ENCODE measurements around the gene PKHD1. TPM values are rescaled to one million over a fixed set of nuclear protein-coding genes. Genes with fewer than 3 reads are reported as not detected.

PKHD1 gene
- total and polyA plus RNA-seq, 2 donors (not counting 1 experiment from before 2014, with no cell fraction given): not detected

DNA sequence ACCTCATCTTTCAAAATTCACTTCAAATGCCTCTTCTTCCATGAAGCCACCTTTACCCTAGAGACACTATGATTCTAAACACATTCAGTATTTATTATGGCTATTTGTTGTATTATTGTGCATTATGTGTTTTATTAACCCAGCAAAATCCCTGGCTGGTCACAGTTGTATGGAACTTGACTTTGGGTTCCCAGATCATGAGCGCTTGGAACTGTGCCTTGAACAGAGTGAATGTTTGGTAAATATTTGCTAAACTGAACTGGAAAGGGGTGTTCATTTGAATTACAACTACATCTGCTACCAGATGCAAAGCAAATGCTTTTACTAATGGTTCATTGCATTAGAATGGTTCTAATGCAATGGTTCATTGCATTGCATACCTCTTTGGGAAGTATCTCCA is 259.8 kb downstream of the PKHD1 start:
- ATAC-seq (ENCODE audit: low read depth): no peak

GRCh38 chr6:51824940-51825339 is 262.5 kb downstream of the PKHD1 start:
- CTCF ChIA-PET: no interaction called here

More for the DNA sequence above, 259.8 kb downstream of the PKHD1 start:
- no peak for DNase-seq
- Mint-ChIP-seq H3K27ac (no peak overlapping the region), H3K4me3 (no peak overlapping the region), H3K4me1 (no peaks in the 10 kb centered on the region), H3K9me3 (ENCODE audit: insufficient read depth) (no peaks in the 10 kb centered on the region), H3K27me3 (no peaks in the 10 kb centered on the region)
- Histone ChIP-seq H2AFZ (ENCODE audit: insufficient read depth, low read depth, low read length, poor library complexity, severe bottlenecking) (no peak overlapping the region), H3K27ac (ENCODE audit: low read length in 2 of 2) (no peak overlapping the region), H3K4me1 (ENCODE audit: control insufficient read depth in 2 of 2, insufficient read depth in 2 of 2, low read length in 2 of 2) (no peaks in the 10 kb centered on the region), H3K27me3 (replicated peaks in 1 of 4; ENCODE audit: control extremely low read depth in 1 of 4, control insufficient read depth in 3 of 4, insufficient read depth in 4 of 4, low read length in 3 of 4) (no peaks in the 10 kb centered on the region), H3K9me3 (ENCODE audit: control extremely low read depth in 1 of 3, control insufficient read depth in 2 of 3, insufficient read depth in 1 of 3, low read length in 2 of 3) (no peaks in the 10 kb centered on the region), H3K9ac (ENCODE audit: low read length) (no peak overlapping the region), H3K4me2 (replicated peaks; ENCODE audit: low read depth, low read length, poor library complexity, severe bottlenecking) (no peak overlapping the region), H3K36me3 (replicated peaks in 1 of 2; ENCODE audit: control extremely low read depth in 1 of 2, control insufficient read depth in 1 of 2, extremely low read depth in 1 of 2, insufficient read depth in 2 of 2, low read length in 1 of 2) (no peaks in the 10 kb centered on the region), H4K20me1 (ENCODE audit: control insufficient read depth, insufficient read depth, low read length, poor library complexity, severe bottlenecking) (no peaks in the 10 kb centered on the region), H3K79me2 (ENCODE audit: control insufficient read depth, insufficient read depth, low read length) (no peaks in the 10 kb centered on the region), H3K4me3 (ENCODE audit: control extremely low read depth in 1 of 5, extremely low read depth in 1 of 5, insufficient read depth in 1 of 5, low read depth in 2 of 5, low read length in 4 of 5) (no peak overlapping the region)
- TF ChIP-seq EZH2 (IDR thresholded peaks at IDR 0.05; ENCODE audit: borderline replicate concordance, insufficient read depth, low read depth, low read length, poor library complexity, severe bottlenecking): no peak
- no peak for TF ChIP-seq CTCF (IDR thresholded peaks at IDR 0.05)
- CTCF ChIA-PET: no interaction called here
- POLR2A ChIA-PET: no interaction called here
- intact Hi-C loops (cut with micrococcal nuclease): no loop called here
- 100% methylated on average over 1 of the region's 1 CpG for whole genome bisulfite sequencing (ENCODE audit: insufficient coverage)

More at GRCh38 chr6:51824940-51825339, 262.5 kb downstream of the PKHD1 start:
- H3K4me3 Mint-ChIP-seq: no peak overlapping the region
- H3K4me1 ChIP-seq (ENCODE audit: control insufficient read depth in 2 of 2, insufficient read depth in 2 of 2, low read length in 2 of 2): no peaks in the 10 kb centered on the region
- intact Hi-C loops (cut with micrococcal nuclease): no loop called here
- no peak overlapping the region for H3K4me2 ChIP-seq (replicated peaks; ENCODE audit: low read depth, low read length, poor library complexity, severe bottlenecking)
- no peaks in the 10 kb centered on the region for H4K20me1 ChIP-seq (ENCODE audit: control insufficient read depth, insufficient read depth, low read length, poor library complexity, severe bottlenecking)
- POLR2A ChIA-PET: no interaction called here
- DNase-seq: no peak
- H3K9me3 ChIP-seq (ENCODE audit: control extremely low read depth in 1 of 3, control insufficient read depth in 2 of 3, insufficient read depth in 1 of 3, low read length in 2 of 3): no peaks in the 10 kb centered on the region
- ATAC-seq (ENCODE audit: low read depth): no peak
- no peaks in the 10 kb centered on the region for H3K36me3 ChIP-seq (replicated peaks in 1 of 2; ENCODE audit: control extremely low read depth in 1 of 2, control insufficient read depth in 1 of 2, extremely low read depth in 1 of 2, insufficient read depth in 2 of 2, low read length in 1 of 2)
- TF ChIP-seq EZH2 (IDR thresholded peaks at IDR 0.05; ENCODE audit: borderline replicate concordance, insufficient read depth, low read depth, low read length, poor library complexity, severe bottlenecking) (no peak), CTCF (IDR thresholded peaks at IDR 0.05) (no peak)
- no peaks in the 10 kb centered on the region for H3K27me3 Mint-ChIP-seq
- H3K79me2 ChIP-seq (ENCODE audit: control insufficient read depth, insufficient read depth, low read length): no peaks in the 10 kb centered on the region
- no peak overlapping the region for H3K27ac ChIP-seq (ENCODE audit: low read length in 2 of 2)
- H3K27me3 ChIP-seq (replicated peaks in 1 of 4; ENCODE audit: control extremely low read depth in 1 of 4, control insufficient read depth in 3 of 4, insufficient read depth in 4 of 4, low read length in 3 of 4): no peaks in the 10 kb centered on the region
- H3K27ac Mint-ChIP-seq: no peak overlapping the region
- no peak overlapping the region for H2AFZ ChIP-seq (ENCODE audit: insufficient read depth, low read depth, low read length, poor library complexity, severe bottlenecking)
- no peaks in the 10 kb centered on the region for H3K4me1 Mint-ChIP-seq
- no peak overlapping the region for H3K4me3 ChIP-seq (ENCODE audit: control extremely low read depth in 1 of 5, extremely low read depth in 1 of 5, insufficient read depth in 1 of 5, low read depth in 2 of 5, low read length in 4 of 5)
- H3K9ac ChIP-seq (ENCODE audit: low read length): no peak overlapping the region
- H3K9me3 Mint-ChIP-seq (ENCODE audit: insufficient read depth): no peaks in the 10 kb centered on the region

Data from B cell (primary cell).